ENCODE results near the gene GTF3C4. TPM values are rescaled to one million over a fixed set of nuclear protein-coding genes. Genes with fewer than 3 reads are reported as not detected.

Gene GTF3C4
- total RNA-seq, 1 experiment from 2014 or later = 42.5 TPM

GRCh38 chr9:132671620-132672412 lies 1.6 kb downstream of the GTF3C4 start:
- no CpG with 5 or more reads among the region's 6 CpGs for WGBS (ENCODE audit: extremely low coverage, insufficient read length, low lambda C conversion rate)

More at GRCh38 chr9:132671620-132672412, 1.6 kb downstream of the GTF3C4 start:
- no peaks in the 10 kb centered on the region for H3K27me3 ChIP-seq (ENCODE audit: insufficient read depth, low read length)
- H3K18ac ChIP-seq (ENCODE audit: insufficient read length, low read depth, low read length) = no peak overlapping the region
- H3K79me1 ChIP-seq (ENCODE audit: insufficient read depth, low read depth, low read length, poor library complexity, severe bottlenecking) = no peaks in the 10 kb centered on the region
- Mint-ChIP-seq H3K27ac (peak overlapping the region in 2 of 3 experiments; percentile 16 to 88; a peak in 1 of 7 replicates), H3K9me3 (no peaks in the 10 kb centered on the region), H3K4me1 (peaks cover 38 to 41% of the 10 kb centered on the region in 2 experiments), H3K4me3 (peak overlapping the region; percentile 92 to 94), H3K36me3 (ENCODE audit: insufficient read depth in 1 of 3, low read depth in 3 of 3) (peaks cover 13 to 24% (median 20%) of the 10 kb centered on the region in 3 experiments), H3K27me3 (ENCODE audit: low read depth) (no peaks in the 10 kb centered on the region)
- H4K91ac ChIP-seq (ENCODE audit: insufficient read length, low read depth, low read length) = no peak overlapping the region
- no peak overlapping the region for H3K56ac ChIP-seq (ENCODE audit: insufficient read length, low read depth, low read length)
- peaks cover 49% of the 10 kb centered on the region for H3K79me2 ChIP-seq (ENCODE audit: insufficient read depth, low read length)
- no peak overlapping the region for H2AFZ ChIP-seq (ENCODE audit: low read length)
- no peak overlapping the region for H2BK12ac ChIP-seq (ENCODE audit: insufficient read length, low read depth, low read length)
- H3K14ac ChIP-seq (ENCODE audit: insufficient read depth, low read length) = no peak overlapping the region
- H2BK15ac ChIP-seq (ENCODE audit: low read depth, low read length) = no peak overlapping the region
- no peak overlapping the region for H2BK5ac ChIP-seq (ENCODE audit: insufficient read length, low read length)
- no peak overlapping the region for H3T11ph ChIP-seq (ENCODE audit: low read length)
- H3K23me2 ChIP-seq (ENCODE audit: insufficient read length, low read depth, low read length, poor library complexity, severe bottlenecking) = peaks cover 5% of the 10 kb centered on the region
- no peak overlapping the region for H2AK5ac ChIP-seq (ENCODE audit: insufficient read length, low read length)
- H2BK120ac ChIP-seq (ENCODE audit: low read depth, low read length, poor library complexity, severe bottlenecking) = no peak overlapping the region
- H3K9ac ChIP-seq (ENCODE audit: extremely low read depth, insufficient read length, low read length) = peak overlapping the region; percentile 73
- no peaks in the 10 kb centered on the region; the same call in 1 of the 2 replicates for H3K4me1 ChIP-seq (ENCODE audit: insufficient read depth, low read length)
- no peak overlapping the region for H3K27ac ChIP-seq (ENCODE audit: insufficient read length, low read depth, low read length)
- DNase-seq = no peak
- H4K5ac ChIP-seq (ENCODE audit: insufficient read length, low read depth, low read length) = no peak overlapping the region
- H4K8ac ChIP-seq (replicated peaks; ENCODE audit: insufficient read length, low read depth, low read length) = no peak overlapping the region
- H2BK20ac ChIP-seq (ENCODE audit: low read depth, low read length, poor library complexity, severe bottlenecking) = no peak overlapping the region
- TF ChIP-seq, protein P1, sequence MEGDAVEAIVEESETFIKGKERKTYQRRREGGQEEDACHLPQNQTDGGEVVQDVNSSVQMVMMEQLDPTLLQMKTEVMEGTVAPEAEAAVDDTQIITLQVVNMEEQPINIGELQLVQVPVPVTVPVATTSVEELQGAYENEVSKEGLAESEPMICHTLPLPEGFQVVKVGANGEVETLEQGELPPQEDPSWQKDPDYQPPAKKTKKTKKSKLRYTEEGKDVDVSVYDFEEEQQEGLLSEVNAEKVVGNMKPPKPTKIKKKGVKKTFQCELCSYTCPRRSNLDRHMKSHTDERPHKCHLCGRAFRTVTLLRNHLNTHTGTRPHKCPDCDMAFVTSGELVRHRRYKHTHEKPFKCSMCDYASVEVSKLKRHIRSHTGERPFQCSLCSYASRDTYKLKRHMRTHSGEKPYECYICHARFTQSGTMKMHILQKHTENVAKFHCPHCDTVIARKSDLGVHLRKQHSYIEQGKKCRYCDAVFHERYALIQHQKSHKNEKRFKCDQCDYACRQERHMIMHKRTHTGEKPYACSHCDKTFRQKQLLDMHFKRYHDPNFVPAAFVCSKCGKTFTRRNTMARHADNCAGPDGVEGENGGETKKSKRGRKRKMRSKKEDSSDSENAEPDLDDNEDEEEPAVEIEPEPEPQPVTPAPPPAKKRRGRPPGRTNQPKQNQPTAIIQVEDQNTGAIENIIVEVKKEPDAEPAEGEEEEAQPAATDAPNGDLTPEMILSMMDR (conservative IDR thresholded peaks at IDR 0.05) = no peak
- H3K23ac ChIP-seq (ENCODE audit: insufficient read length, low read depth, low read length) = no peak overlapping the region
- peak overlapping the region; percentile 81 for H3K4me2 ChIP-seq (ENCODE audit: insufficient read depth, insufficient read length, low read length)
- H4K20me1 ChIP-seq (ENCODE audit: control insufficient read depth, insufficient read depth, insufficient read length) = no peaks in the 10 kb centered on the region
- H3K4ac ChIP-seq (ENCODE audit: low read depth, low read length) = no peak overlapping the region
- H3K9me3 ChIP-seq (ENCODE audit: control insufficient read depth, low read depth, low read length) = no peaks in the 10 kb centered on the region

Measured in H9 (cell line).